ENCODE measurements around the gene CCDC192. TPM values are rescaled to one million over a fixed set of nuclear protein-coding genes. Genes with fewer than 3 reads are reported as not detected.
"Not testable (repeated sequence)": the region's sequence is repeated elsewhere in the genome, so short reads cannot be mapped to it uniquely, and the experiment has no call there.

Gene CCDC192
- total RNA-seq, 1 experiment from 2014 or later = not detected

- Histone ChIP-seq H3K36me3 (no peaks in the 10 kb centered on the region), H3K9me3 (no peaks in the 10 kb centered on the region), H3K27me3 (no peaks in the 10 kb centered on the region), H3K4me3 (no peak overlapping the region)
- no peak for DNase-seq
Observed at GRCh38 chr5:127840809-127841208, 137.6 kb downstream of the CCDC192 start.

- no peaks in the 10 kb centered on the region for H3K27me3 ChIP-seq
- no peaks in the 10 kb centered on the region for H3K36me3 ChIP-seq
- H3K4me3 ChIP-seq = no peak overlapping the region
- no peaks in the 10 kb centered on the region for H3K9me3 ChIP-seq
- DNase-seq = no peak
Observed at GRCh38 chr5:127844581-127845021, 141.4 kb downstream of the CCDC192 start.

- Histone ChIP-seq H3K4me3 (no peak overlapping the region), H3K36me3 (no peaks in the 10 kb centered on the region), H3K27me3 (no peaks in the 10 kb centered on the region), H3K9me3 (no peaks in the 10 kb centered on the region)
- DNase-seq = no peak
Observed at GRCh38 chr5:127846884-127847283, 143.7 kb downstream of the CCDC192 start.

GRCh38 chr5:127847641-127848040, 144.4 kb downstream of the CCDC192 start:
- DNase-seq, H3K27me3 ChIP-seq, H3K36me3 ChIP-seq, H3K4me3 ChIP-seq, H3K9me3 ChIP-seq: not testable (repeated sequence)

GRCh38 chr5:127848098-127848497, 144.9 kb downstream of the CCDC192 start:
- Histone ChIP-seq H3K9me3 (no peaks in the 10 kb centered on the region), H3K36me3 (no peaks in the 10 kb centered on the region), H3K4me3 (no peak overlapping the region), H3K27me3 (no peaks in the 10 kb centered on the region)
- DNase-seq = no peak

GRCh38 chr5:127849408-127849807, 146.2 kb downstream of the CCDC192 start:
- no peak for DNase-seq
- H3K27me3 ChIP-seq = no peaks in the 10 kb centered on the region
- H3K4me3 ChIP-seq = no peak overlapping the region
- H3K9me3 ChIP-seq = 0 out of 2 replicates have a peak, but pooled peaks cover 2% of the 10 kb centered on the region
- no peaks in the 10 kb centered on the region for H3K36me3 ChIP-seq

GRCh38 chr5:127849891-127850290, 146.7 kb downstream of the CCDC192 start:
- Histone ChIP-seq H3K4me3 (no peak overlapping the region), H3K36me3 (no peaks in the 10 kb centered on the region), H3K27me3 (no peaks in the 10 kb centered on the region), H3K9me3 (0 out of 2 replicates have a peak, but pooled peaks cover 2% of the 10 kb centered on the region)
- DNase-seq = no peak

- H3K9me3 ChIP-seq = peaks cover 16% of the 10 kb centered on the region
- no peak overlapping the region for H3K4me3 ChIP-seq
- no peak for DNase-seq
- peaks cover 2% of the 10 kb centered on the region; the same call in 1 of the 2 replicates for H3K36me3 ChIP-seq
- no peaks in the 10 kb centered on the region for H3K27me3 ChIP-seq
Observed at GRCh38 chr5:127851964-127852363, 148.8 kb downstream of the CCDC192 start.

- DNase-seq = no peak
- peaks cover 2% of the 10 kb centered on the region; the same call in 1 of the 2 replicates for H3K36me3 ChIP-seq
- peaks cover 16% of the 10 kb centered on the region for H3K9me3 ChIP-seq
- H3K27me3 ChIP-seq = no peaks in the 10 kb centered on the region
- no peak overlapping the region for H3K4me3 ChIP-seq
Observed at GRCh38 chr5:127854520-127854919, 151.3 kb downstream of the CCDC192 start.

- DNase-seq = no peak
- peaks cover 19% of the 10 kb centered on the region for H3K9me3 ChIP-seq
- no peaks in the 10 kb centered on the region for H3K27me3 ChIP-seq
- H3K4me3 ChIP-seq = no peak overlapping the region
- H3K36me3 ChIP-seq = peaks cover 2% of the 10 kb centered on the region; the same call in 1 of the 2 replicates
Observed at GRCh38 chr5:127856292-127856691, 153.1 kb downstream of the CCDC192 start.

- no peak for DNase-seq
- no peaks in the 10 kb centered on the region for H3K27me3 ChIP-seq
- peaks cover 18% of the 10 kb centered on the region for H3K9me3 ChIP-seq
- H3K36me3 ChIP-seq = peaks cover 2% of the 10 kb centered on the region; the same call in 1 of the 2 replicates
- H3K4me3 ChIP-seq = no peak overlapping the region
Observed at GRCh38 chr5:127858116-127858784, 155.1 kb downstream of the CCDC192 start.

- Histone ChIP-seq H3K9me3 (peaks cover 16% of the 10 kb centered on the region), H3K36me3 (peaks cover under 1% of the 10 kb centered on the region; the same call in 1 of the 2 replicates), H3K27me3 (no peaks in the 10 kb centered on the region), H3K4me3 (no peak overlapping the region)
- no peak for DNase-seq
Observed at GRCh38 chr5:127860291-127860690, 157.1 kb downstream of the CCDC192 start.

GRCh38 chr5:127863161-127863560, 160.0 kb downstream of the CCDC192 start:
- no peak overlapping the region for H3K4me3 ChIP-seq
- H3K27me3 ChIP-seq = no peaks in the 10 kb centered on the region
- no peak for DNase-seq
- H3K36me3 ChIP-seq = no peaks in the 10 kb centered on the region
- peaks cover 3% of the 10 kb centered on the region; the same call in 1 of the 2 replicates for H3K9me3 ChIP-seq

GRCh38 chr5:127863610-127864395, 160.6 kb downstream of the CCDC192 start:
- H3K36me3 ChIP-seq = no peaks in the 10 kb centered on the region
- no peak for DNase-seq
- no peaks in the 10 kb centered on the region for H3K27me3 ChIP-seq
- H3K4me3 ChIP-seq = no peak overlapping the region
- H3K9me3 ChIP-seq = peaks cover 3% of the 10 kb centered on the region; the same call in 1 of the 2 replicates

GRCh38 chr5:127864511-127864910, 161.3 kb downstream of the CCDC192 start:
- H3K27me3 ChIP-seq = no peaks in the 10 kb centered on the region
- no peak overlapping the region for H3K4me3 ChIP-seq
- DNase-seq = no peak
- no peaks in the 10 kb centered on the region for H3K36me3 ChIP-seq
- H3K9me3 ChIP-seq = peaks cover 2% of the 10 kb centered on the region; the same call in 1 of the 2 replicates

- H3K4me3 ChIP-seq = no peak overlapping the region
- no peaks in the 10 kb centered on the region for H3K9me3 ChIP-seq
- no peak for DNase-seq
- no peaks in the 10 kb centered on the region for H3K27me3 ChIP-seq
- H3K36me3 ChIP-seq = no peaks in the 10 kb centered on the region
Observed at GRCh38 chr5:127865273-127865672, 162.1 kb downstream of the CCDC192 start.

GRCh38 chr5:127867022-127867783, 164.0 kb downstream of the CCDC192 start:
- Histone ChIP-seq H3K4me3 (no peak overlapping the region), H3K9me3 (no peaks in the 10 kb centered on the region), H3K27me3 (no peaks in the 10 kb centered on the region), H3K36me3 (no peaks in the 10 kb centered on the region)
- DNase-seq = no peak

Measured in MG63 (cell line).